Fibroblast of the aortic adventitia (primary cell): ENCODE results near the gene GRIFIN. TPM values are rescaled to one million over a fixed set of nuclear protein-coding genes. Genes with fewer than 3 reads are reported as not detected.
A peak's percentile ranks its signal among the peaks of the same experiment; 100 is the strongest.
"Not testable (repeated sequence)": the region's sequence is repeated elsewhere in the genome, so short reads cannot be mapped to it uniquely, and the experiment has no call there.

Experiments
- DNase-seq: peaks from one replicate; pipeline ENCODE4 v3.0.0-alpha.2; 2010; ENCODE audit warnings: low read depth
- H3K4me3 ChIP-seq: 2 replicates; pipeline ENCODE4 v1.5.1; 2011; ENCODE audit warnings: low read depth, mild to moderate bottlenecking, control low read depth, low read length, moderate library complexity
- total RNA-seq: library from RNA; depleted of rRNA; stranded (reverse); fragments of >200 nt; gene quantifications from 2 replicates; pipeline ENCODE4 v1.2.3, GENCODE V29; 2012; ENCODE audit warnings: low replicate concordance
- TF ChIP-seq, protein P1 (sequence below): IDR thresholded peaks from 2 replicates; pipeline ENCODE4 v1.5.1; 2011; ENCODE audit warnings: mild to moderate bottlenecking, low read length, control low read depth, inconsistent platforms; ENCODE audit not compliant: insufficient read depth

The GRIFIN gene
- total RNA-seq, 1 donor: not detected

DNA sequence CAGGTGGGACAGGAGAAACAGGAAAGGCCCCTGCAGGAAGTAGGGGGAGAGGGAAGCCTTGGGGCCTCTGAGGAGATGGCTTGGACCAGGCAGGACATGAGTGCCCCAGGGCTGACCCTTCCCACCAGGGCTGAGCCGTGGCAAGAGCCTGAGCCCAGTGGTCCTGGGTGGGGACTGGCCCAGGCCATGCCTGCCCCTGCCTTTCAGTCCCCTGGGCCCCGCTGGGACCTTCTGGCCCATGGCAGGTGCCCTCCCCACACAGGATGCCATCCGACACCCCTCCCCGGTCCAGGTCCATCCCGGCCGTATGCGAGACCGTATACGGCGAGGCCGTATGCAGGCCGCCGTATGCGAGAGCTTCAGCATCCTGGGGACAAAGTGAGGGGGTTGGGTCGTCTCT lies 2.0 kb downstream of the GRIFIN start:
- H3K4me3 ChIP-seq: no peak overlapping the region
- TF ChIP-seq, protein P1, sequence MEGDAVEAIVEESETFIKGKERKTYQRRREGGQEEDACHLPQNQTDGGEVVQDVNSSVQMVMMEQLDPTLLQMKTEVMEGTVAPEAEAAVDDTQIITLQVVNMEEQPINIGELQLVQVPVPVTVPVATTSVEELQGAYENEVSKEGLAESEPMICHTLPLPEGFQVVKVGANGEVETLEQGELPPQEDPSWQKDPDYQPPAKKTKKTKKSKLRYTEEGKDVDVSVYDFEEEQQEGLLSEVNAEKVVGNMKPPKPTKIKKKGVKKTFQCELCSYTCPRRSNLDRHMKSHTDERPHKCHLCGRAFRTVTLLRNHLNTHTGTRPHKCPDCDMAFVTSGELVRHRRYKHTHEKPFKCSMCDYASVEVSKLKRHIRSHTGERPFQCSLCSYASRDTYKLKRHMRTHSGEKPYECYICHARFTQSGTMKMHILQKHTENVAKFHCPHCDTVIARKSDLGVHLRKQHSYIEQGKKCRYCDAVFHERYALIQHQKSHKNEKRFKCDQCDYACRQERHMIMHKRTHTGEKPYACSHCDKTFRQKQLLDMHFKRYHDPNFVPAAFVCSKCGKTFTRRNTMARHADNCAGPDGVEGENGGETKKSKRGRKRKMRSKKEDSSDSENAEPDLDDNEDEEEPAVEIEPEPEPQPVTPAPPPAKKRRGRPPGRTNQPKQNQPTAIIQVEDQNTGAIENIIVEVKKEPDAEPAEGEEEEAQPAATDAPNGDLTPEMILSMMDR: no peak
- no peak for DNase-seq

DNA sequence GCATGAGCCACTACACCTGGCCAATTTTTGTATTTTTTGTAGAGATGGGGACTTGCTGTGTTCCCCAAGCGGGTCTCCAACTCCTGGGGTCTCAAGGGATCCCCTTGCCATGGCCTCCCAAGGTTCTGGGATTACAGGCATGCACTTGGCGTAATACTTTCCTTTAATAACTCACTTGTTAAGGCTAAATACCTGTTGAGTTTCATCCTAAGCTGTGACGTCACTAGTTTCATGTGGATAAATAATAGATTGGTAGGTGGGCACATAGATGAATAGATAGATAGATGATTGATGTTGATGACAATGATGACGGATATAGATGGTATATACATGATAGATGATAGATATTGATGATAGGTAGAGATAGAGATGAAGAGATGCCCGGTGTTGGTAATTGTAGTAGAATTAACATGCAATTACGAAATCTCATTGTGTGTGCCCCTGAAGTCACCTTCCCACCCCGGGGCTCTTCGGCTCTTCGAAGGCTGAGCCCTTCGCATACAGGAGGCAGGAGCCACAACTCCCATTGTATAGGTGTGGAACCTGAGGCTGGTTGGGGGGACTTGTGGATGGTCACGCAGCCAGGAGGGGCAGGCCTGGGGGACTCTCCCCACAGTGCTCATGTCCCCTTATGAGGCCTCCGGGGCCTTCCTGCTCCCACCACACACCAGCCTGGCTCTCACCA lies 2.6 kb downstream of the GRIFIN start:
- H3K4me3 ChIP-seq: no peak overlapping the region
- TF ChIP-seq, protein P1: no peak
- no peak for DNase-seq

DNA sequence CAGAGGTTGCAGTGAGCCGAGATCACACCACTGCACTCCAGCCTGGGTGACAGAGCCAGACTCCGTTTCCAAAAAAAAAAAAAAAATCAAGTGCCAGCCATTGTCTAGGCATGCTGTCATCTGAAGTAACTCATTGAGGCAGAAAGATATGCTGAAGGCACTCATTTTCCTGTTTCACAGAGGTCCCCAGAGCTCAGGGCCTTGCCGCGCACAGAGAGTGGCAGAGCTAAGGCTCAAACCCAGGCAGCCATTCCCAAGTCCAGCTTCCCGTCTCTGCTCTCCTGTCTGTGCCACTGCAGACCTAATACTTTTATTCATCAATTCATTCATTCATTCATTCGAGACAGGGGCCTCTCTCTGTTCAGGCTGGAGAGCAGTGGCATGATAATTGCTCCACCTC lies 3.5 kb downstream of the GRIFIN start:
- no peak for DNase-seq

DNA sequence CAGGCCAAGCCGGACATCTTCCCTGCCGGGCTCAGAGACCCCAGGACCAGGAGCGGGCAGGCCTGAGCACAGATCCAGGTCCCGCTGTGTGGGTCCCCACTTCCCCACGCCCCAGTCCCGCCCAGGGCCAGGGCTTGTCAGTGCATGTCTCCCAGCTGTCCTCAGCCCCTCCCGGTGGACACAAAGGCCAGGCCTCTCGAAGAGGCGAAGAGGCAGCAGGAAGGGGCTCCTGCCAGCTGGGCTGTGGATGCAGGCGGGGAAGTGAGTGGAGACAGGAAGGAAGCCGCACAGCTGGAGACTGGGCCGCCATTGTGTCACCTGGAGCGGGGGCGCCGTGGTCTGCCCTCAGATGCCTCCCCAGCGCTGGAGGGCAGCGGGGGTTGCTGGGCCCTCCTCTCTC lies 4.8 kb downstream of the GRIFIN start:
- TF ChIP-seq, protein P1: no peak
- DNase-seq: no peak
- H3K4me3 ChIP-seq: no peak overlapping the region

More for the DNA sequence above, 3.5 kb downstream of the GRIFIN start:
- TF ChIP-seq, protein P1: no peak
- no peak overlapping the region for H3K4me3 ChIP-seq

DNA sequence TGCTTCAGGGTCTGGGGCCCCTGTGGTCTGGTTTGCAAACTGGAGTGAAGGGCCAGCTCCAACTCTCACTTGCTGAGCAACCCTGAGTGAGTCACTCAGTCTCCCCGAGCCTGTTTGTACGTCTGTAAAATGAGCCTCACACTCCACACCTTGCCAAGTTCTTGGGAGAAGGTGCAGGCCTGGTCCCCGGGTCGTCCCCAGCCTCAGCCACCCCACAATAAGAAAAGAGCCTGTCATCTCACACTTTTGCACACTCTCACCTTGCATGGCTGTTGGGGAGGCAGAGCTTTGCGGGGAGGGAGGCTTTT lies 5.2 kb downstream of the GRIFIN start:
- no peak overlapping the region for H3K4me3 ChIP-seq
- DNase-seq: peak; percentile 39
- TF ChIP-seq, protein P1: no peak

DNA sequence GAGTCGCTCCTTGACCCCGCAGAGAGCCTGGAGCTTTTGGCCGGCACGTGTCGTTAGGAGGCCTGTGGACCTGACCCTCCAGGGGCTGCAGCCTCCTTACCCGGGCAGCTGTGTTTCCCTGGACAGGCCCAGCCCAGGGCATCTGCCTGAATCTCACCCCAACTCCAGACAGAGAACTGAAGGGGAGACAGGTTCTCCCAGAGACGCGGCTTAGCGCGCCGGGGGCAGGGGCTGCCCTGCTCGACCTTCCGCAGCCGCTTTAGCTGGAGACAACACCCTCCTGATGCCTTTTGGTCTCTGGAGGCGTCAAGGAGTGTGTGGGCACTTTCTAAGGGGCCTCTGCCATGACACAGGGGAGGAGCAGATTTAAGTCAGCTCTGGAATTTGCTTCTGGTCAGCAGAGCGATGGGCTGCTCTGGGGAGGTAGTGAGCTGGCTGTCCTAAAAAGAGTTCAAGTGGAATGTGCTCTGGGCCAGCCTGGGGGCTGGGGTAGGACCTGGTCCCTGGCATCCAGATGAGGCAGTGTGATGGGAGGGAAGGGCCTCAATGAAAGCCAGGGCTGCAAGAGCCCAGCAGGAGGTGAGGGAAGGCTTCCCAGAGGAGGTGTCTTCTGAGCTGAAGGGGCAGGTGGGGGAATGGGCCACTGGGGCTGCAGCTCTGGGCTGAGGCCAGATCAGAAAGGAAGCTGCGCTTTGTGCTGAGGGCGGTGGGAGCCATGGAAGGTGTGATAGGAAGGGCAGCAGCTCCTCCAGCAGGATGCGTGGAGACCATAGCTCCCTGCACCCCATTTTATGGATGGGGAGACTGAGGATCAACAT lies 5.8 kb downstream of the GRIFIN start:
- no peak overlapping the region for H3K4me3 ChIP-seq
- no peak for DNase-seq
- TF ChIP-seq, protein P1: no peak

DNA sequence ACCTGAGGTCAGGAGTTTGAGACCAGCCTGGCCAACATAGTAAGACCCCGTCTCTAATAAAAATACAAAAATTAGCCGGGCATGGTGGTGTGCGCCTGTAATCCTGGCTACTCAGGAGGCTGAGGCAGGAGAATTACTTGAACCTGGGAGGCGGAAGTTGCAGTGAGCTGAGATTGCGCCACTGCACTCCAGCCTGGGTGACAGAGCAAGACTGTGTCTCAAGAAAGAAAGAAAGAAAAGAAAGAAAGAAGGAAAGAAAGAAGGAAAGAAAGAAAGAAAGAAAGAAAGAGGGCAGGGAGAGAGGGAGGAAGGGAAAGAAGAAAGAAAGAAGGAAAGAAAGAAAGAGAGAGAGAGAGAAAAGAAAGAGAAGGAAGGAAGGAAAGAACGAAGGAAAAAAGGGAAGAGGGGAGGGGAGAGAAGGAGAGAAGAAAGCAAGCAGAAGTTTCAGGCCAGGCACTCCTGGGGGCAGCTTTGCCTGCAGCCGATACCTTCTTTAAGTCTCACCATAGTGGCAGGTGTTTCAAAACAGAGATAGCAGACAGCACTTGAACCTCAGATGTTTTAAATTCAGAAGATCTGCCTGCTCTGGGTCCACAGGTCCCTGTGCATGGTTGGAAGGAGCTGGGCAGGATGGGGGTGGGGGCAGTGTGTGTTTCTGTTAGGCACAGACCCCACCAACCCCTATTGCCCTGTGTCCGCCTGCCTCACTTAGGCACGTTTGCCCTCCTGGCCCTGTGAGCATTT lies 6.6 kb downstream of the GRIFIN start:
- DNase-seq: not testable (repeated sequence)

More for the DNA sequence above, 6.6 kb downstream of the GRIFIN start:
- not testable (repeated sequence) for H3K4me3 ChIP-seq
